Hematopoietic multipotent progenitor cell treated with erythropoietin and hydrocortisone succinate and interleukin-3 and kit ligand, for 15 days (in vitro differentiated cells): ENCODE data around the gene CHD9.
A peak's percentile ranks its signal among the peaks of the same experiment; 100 is the strongest.
"Not testable (repeated sequence)": the region's sequence is repeated elsewhere in the genome, so short reads cannot be mapped to it uniquely, and the experiment has no call there.

Experiments
- DNase-seq: peaks from one replicate; pipeline ENCODE4 v3.0.0-alpha.2; 2015; ENCODE audit warnings: low spot score

CHD9 gene

DNA sequence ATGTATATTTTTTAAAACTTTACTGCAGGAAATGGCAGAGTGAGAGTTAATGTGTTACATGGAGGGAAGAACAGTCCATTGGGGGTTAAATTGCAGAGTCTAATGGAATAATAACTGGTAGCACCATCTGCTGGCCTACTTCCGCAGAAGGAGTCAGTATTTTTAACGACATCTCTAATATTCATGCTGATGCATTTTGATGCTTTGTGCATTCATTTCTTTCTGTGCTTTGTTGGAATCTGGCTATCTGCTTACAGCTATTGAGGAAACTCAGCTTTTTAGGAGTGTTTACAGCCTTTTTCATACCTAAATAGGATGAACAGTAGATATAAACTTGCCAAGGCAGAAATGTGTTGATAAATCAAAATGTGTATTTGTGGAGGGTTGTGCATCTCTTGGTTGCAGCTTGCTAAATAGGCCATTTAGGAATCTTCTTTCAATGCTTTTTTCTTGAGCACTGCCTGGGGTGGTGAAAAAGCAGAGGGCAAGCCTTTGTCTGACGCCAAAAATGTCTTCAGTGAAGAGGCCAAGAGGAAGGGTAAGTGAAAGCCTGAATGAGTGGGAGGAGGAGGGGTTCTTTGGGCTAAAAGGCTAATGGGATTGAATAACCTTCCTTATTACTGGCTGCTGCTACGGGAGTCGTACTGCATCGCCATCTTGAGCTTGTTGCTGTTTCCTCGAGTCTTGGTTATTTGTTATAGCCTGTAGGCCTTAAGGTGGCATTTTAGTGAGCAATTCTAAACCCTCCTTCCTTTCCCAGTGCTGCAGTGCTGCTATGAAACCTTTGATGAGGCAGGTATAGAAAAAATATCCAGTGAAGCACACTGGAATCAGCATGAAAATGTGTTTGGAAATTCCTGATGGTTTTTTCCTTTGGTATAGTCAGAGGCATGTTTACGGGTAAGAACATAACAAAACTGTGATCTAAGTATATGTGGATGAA lies 153.3 kb downstream of the CHD9 start:
- DNase-seq, result peak; percentile 75

DNA sequence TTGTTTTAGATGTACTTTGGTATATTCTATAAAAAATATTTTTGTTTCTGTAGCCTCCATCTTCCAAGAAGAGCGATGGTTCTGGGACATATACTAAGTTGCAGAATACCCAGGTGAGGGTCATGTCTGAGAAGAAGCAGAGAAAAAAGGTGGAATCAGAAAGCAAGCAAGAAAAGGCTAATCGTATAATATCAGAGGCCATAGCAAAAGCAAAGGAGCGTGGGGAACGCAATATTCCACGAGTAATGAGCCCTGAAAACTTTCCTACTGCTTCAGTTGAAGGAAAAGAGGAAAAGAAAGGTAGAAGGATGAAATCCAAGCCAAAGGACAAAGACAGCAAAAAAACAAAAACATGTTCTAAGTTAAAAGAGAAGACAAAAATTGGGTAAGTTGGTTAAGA lies 154.6 kb downstream of the CHD9 start:
- DNase-seq, result peak; percentile 33

DNA sequence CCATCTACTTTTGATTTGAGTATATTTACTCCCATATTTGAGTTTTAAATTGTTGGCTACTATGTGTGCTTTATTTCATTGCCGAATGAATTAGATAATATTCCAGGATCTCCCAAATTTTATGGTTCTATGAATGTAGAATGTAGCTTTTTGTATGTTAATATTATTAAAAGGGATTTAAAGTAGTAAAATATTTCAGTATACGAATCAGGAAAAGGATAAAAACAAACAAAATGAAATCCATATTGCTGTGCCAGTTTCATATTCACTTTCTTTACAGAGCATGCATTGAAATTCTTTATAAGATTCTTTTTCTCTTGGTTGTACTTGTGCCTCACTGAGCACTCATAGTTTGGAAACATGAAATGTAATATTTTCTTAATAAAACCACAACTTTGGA lies 155.1 kb downstream of the CHD9 start:
- peak; percentile 19 for DNase-seq

DNA sequence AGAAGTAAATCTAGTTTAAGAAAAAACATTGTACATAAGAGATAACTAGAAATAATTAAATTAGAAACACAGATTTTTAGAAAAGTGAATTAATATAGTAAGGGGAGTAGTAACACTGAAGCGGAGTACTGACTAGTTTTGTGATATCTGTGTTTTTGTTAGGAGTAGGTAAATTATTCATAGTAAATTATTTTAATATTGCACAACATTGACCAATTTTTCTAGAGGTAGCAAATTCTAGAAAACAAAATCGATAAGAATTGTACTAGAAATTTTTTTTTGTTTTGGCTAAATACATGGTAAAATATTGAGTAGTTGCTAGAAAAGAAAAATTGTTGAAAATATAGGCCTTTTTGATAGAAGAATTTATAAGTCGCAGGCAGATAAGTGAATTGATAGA lies 156.5 kb downstream of the CHD9 start:
- no peak for DNase-seq

DNA sequence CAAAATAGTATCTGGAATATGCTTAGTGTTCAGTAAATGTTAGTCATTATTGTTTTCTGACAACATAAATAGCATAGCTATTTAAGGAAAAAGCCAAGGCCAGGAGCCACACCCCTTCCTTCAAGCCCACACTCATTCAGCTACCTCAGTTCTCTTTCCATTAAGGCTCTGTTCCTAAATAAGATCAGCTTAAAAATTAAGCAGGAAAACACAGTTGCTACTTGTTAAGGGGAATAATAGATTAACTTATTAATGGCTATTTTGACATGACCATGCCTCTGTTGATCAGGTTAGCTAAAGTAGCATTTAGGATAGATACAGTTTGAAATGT lies 158.1 kb downstream of the CHD9 start:
- DNase-seq, result no peak

DNA sequence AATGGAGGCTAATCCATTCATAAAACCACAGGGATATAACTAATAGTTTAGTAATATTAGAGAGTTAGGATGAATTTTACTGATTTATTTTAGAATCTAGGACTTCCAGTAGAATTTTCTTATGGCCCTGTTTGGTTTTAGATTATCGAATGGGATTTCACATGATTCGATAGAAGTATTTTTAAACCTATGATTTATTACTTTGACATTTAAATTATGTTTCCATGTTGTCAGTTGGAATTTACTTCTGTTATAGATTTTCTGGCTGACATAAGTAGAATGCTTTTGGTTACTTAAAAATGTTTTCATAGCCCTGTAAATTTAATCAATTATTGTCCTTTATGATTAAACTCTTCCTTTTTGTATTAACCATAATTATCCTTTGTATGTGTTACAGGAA lies 158.8 kb downstream of the CHD9 start:
- DNase-seq, result no peak

DNA sequence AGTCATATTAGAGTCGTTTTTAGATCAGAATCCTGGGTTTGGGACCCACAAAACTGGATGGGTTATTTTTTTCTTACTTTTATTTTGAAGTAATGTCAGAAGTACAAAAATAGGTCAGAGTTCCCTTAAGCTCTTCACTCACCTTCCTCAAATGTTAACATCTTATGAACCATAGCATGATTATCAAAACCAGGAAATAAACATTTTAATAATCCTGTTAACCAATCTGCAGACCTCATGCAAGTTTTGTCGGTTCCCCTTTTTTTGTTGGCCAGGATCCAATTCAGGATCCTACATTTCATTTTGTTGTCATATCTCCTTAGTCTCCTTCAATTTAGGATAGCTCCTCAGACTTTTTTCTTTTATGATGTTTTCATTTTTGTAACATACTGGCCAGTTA lies 162.0 kb downstream of the CHD9 start:
- no peak for DNase-seq

DNA sequence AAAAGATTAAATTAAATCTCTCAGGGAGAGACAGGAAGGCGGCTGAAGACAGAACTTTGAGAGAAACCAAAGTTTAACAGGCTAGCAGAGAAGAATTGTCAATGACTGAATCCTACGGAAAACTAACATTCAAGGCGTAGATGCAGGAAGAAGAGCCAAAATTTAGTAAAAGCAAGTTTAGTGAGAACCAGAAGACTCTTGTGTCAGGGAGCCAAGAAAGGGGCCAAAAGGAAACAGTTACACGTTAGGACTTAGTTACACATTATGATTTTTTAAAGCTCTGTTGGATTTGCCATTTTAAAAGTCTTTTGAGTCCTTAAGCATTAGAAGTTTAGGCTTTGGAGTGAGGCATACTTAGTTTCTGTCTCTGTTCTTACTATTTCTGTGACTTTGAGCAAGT lies 164.6 kb downstream of the CHD9 start:
- DNase-seq, result no peak

DNA sequence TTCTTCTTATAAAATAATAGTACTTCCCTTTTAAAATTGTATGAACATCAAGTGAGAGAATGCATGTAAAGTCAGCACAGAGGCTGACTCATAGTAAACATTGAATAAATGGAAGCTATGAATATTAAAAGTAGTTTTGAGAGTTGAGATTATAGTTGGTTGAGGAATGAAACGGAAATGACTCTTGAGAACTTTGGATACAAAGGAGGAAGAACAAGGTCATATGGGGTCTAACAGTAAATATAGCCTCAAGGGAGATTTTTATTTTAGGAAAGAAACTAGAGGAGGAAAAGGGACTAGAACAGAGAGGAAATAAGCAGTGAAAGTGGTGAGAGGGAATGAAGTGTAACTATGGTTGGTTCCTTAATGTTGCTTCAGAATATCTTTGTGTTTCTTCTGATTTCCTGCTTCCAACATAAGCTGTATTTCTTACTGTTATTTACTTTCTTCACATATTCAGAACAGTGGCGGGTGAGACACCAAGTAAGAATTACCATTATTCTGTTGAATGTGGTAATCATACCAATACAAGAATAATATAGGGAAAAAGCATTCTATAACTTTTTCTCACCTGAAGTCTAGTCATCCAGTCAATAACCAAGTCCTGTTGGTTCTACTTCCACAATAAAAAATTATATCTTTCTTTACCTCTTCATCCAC lies 165.1 kb downstream of the CHD9 start:
- DNase-seq, result no peak

DNA sequence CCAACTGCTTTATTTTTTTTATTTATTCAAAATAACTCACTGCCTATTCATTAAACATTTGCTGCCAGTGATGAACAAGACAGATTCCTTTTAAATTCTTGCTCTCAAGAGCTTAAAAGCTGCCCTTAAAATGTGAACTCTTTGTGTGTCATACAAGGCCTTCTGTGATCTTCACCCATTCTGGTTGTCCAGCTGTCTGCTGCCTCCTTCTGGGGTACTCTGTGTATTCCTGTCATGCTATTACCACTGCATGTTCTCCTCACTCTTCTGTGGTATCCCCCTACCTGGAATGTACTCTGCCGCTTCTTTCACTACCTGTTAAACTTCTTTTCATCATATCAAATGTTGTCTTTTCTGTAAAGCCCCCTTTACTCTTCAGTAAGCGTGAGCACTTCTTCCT lies 165.8 kb downstream of the CHD9 start:
- DNase-seq, result peak; percentile 43

DNA sequence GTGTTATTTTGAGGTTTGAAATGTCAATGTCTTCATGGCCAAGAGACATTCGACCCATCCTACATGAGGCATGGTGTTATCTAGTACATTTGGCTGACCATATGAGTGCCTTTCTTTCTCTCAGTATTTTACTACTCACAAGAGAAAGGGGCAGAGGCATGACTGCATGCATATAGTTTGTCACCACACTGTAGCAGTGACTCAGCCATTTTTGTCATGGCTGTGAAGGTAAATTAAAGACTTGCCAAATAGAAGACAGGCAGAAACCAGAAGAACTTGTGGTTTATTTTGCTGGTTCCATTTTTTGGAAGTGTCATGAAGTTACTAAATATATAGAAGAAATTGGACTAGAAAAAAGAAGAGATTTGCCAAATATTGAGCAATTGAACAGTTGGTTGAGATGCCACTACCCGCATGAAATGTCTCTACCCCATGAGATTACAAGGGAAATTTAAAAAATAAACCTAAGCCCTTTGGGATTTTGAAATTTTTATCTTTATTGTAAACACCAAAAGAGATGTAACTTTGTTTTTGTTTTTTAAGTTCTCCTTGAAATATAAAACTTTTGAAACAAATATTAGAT lies 170.3 kb downstream of the CHD9 start:
- peak; percentile 79 for DNase-seq

DNA sequence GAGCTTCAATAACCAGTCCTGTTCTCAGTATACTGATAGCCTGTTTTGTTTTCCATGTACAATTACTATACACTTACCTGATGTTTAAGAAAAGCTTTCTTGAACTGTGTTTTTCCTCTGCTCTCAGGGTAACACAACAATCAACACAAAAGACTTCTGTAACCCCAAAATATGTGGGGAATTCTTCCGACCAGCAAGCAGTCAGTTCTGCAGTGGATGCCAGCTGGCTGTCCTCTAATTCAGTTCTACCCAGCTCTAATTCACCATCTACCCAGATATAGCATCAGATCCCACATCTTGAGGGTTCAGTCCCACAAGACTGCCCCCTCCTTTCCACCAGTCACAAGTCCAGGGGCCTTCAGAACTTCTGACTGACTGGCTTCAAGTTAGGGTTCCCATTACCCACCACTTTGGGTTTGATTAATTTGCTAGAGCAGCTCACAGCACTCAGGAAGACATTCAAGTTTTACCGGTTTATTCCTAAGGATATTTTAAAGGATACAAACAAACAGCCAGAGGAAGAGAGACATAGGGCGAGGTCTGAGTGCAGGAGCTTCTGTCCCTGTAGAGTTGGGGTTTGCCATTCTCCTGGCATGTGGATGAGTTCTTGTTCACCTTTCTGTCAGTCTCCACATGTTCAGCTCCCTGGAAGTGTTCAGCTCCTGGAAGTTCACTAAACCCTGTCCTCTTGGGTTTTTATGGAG lies 178.2 kb downstream of the CHD9 start:
- no peak for DNase-seq

DNA sequence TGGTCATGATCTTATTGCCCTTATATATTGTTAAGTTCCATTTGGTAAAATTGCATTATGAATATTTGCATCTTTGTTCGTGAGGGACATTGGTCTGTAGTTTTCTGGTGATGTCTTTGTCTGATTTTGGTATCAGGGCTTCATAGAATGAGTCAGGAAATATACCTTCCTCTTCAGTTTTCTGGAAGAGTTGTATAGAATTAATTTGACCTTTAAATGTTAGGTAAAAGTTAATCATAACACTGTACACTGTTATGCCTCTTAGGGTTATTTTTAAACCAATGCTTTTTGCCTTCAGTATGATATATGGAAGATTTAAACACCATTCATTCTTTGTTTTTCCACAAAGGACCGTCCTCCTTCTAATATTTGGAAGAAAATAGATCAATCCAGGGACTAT lies 180.0 kb downstream of the CHD9 start:
- no peak for DNase-seq

DNA sequence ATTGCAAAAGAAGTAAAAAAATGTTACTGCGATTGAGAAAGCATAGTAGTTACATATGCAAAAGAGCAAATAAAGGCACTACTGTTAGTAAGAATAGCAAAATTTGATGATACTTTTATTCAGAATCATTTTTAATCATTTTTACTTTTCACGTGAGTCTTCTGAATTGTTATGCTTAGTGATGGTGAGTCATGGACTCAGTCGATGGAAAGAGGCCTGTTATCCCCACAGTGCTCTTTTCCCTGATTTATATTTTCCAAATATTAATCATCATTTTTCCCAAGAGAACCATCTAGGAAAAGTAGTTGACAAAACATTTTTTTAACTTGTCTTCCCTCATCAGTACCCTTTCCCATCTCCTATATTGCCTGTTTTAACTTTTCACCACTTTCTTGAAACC lies 181.1 kb downstream of the CHD9 start:
- DNase-seq, result no peak

DNA sequence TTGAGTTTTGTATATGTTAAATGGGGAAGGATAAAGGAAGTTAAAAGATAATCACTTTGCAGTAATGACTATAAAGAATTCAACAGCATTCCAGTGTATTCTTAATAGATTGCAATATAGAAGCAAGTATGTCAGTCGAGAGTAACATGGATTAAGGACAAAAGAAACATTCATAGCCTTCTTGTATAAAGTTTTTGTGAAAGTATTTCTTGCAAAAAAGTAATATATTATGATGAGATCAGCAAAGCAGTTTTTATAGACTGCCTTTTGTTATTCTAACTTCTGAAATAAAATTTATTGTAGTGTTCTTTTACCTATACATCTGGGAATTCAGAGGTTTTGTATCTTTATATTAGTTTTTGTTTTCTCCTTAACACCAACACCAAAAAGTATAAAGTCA lies 194.5 kb downstream of the CHD9 start:
- DNase-seq, result no peak

DNA sequence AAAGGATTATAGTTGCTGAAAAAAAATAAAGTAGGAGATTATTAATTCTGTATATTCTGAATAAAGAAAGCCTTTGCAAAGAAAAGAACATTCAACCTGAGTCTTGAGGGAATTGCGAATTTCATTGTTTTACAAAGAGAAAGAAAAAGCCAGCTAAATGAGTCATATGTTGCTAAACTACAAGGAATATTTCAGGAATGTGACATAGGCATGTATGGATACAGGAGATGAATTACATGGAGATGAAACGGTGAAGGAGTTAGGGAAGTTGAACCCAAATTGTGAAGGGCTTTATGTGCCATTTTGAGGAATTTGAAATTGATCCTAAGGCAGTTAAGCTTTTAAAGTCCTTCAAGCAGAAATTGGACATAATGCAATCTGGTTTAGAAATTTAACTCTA lies 202.2 kb downstream of the CHD9 start:
- DNase-seq, result no peak

DNA sequence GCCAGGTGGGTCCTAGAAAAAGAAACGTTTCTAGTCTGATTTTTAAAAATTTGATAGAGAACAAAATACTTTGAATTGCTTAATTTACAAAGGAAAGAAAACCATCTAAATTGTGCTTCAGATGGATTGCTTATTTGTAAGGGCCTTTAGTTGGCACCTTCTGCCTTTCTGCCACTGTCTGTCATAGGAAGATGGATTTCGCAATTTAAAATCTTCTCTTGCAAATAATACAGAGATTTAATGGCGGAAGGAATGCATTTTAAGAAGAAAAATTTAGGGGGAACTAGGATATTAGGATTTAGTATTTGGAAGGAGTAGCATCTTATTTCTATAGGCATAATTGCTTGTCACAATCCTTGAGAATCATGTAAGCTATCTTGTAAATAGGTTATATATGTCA lies 204.0 kb downstream of the CHD9 start:
- DNase-seq, result no peak

DNA sequence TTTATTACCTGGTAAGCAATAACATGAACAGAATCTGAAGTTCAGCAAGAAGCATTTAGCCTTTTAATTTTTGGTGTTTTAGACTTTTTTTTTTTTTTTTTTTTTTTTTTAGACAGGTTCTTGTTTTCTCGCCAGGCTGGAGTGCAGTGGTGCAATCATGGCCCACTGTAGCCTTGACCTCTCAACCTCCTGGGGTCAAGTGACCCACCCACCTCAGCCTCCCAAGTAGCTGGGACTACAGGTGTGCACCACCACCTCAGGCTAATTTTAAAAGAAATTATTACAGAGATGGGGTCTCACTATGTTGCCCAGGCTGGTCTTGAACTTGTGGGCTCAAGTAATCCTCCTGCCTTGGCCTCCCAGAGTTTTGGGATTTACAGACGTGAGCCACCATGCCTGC lies 206.5 kb downstream of the CHD9 start:
- no peak for DNase-seq

DNA sequence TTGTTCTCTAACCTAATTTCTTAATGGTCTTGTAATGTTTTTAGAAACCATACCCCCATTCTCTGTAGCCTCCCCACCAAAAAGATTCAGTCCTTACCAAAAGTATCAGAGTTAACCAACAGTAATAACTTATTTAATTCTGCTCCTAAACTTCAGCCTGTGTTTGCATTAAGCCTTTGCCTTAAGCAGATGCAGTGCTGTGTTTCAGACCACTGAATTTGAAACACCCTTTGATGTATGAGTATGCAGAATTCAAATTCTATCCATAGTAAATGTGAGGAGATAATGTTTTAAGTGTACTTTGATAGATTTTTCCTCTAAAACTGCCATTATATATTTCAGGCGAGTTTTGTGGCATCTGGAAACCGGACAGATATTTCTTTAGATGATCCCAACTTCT lies 207.9 kb downstream of the CHD9 start:
- no peak for DNase-seq

DNA sequence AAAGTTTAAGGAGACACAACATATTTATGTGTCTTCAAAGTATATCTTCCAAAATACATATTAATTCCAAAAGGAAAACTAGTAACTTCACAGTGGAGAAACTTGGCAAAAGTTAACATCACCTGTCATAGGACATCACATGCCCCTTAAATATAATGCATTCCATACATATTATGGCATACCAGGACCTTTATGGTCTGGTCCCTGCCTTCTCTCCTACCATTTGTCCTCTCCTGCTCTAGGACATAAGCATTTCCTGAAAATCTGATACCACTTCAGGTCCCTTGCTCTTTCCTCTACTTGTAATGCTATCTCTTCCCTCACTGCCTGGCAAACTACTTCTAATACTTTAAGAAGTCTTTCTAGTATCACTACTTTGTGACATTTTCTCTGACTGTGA lies 211.4 kb downstream of the CHD9 start:
- no peak for DNase-seq

DNA sequence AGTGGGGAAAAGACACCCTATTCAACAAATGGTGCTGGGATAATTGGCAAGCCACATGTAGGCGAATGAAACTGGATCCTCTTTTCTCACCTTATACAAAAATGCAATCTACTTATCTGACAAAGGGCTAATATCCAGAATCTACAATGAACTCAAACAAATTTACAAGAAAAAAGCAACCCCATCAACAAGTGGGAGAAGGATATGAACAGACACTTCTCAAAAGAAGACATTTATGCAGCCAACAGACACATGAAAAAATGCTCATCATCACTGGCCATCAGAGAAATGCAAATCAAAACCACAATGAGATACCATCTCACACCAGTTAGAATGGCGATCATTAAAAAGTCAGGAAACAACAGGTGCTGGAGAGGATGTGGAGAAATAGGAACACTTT lies 223.7 kb downstream of the CHD9 start:
- not testable (repeated sequence) for DNase-seq

DNA sequence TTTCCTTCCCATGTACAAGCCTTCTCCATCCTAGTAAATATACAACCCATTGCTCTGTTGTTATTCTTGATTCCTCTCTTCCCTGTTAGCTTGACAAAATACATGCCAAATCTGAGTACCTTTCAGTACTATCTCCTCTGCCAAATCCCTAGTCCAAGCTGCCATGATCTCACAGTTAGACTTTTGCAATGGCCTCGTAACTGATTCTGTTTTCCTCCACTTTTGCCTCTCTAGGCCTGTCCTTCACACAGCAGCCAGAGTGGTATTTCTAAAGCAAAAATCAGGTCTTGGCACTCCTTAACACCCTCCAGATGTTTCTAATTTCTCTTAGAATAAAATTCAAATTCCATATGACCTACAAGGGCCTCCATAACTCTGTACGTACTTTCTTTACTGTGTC lies 226.5 kb downstream of the CHD9 start:
- DNase-seq, result no peak

DNA sequence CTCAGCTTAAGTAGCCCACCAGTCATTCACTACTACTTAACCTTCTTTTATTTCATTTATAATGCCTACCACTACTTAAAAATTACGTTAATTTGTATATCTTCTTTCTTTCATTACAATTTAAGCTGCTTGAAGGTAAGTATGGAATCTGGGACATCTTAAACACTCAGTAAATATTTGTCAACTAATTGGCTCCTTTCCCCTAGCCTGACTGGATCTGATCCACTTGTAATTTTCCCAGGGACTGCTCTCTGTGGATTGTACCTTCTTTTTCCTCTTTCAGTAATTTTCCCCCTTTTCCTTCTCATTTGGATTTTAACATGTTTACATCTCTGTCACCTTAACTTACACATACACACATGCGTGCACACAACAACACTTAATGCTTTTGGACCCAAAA lies 227.1 kb downstream of the CHD9 start:
- DNase-seq, result no peak
